GM12878 (cell line): ENCODE measurements around the gene PLXDC1. TPM values are rescaled to one million over a fixed set of nuclear protein-coding genes. Genes with fewer than 3 reads are reported as not detected.
A peak's percentile ranks its signal among the peaks of the same experiment; 100 is the strongest.

Experiments
- ATAC-seq: fragments of 200-7000 bp; cut with Tn5 transposase; 3 replicates; pipeline ENCODE4 v1.9.1; 2020; ENCODE audit warnings: mild to moderate bottlenecking, moderate library complexity
- BruUV-seq: library from RNA; stranded (reverse); fragments of 400-500 nt; replicated peaks from 2 replicates; lab custom pipeline; 2021; lab: Mats Ljungman, UMichigan
- CTCF ChIA-PET: fragments of 300-600 bp; sonication (Branson Sonifier 250); formaldehyde crosslinking; extraction: SDS; loops from one replicate; lab custom pipeline; 2021; ENCODE audit warnings: inconsistent platforms; lab: Yijun Ruan, JAX
- POLR2A ChIA-PET: fragments of 350-600 bp; formaldehyde crosslinking; extraction: SDS; loops from one replicate; lab custom pipeline; 2021; ENCODE audit warnings: inconsistent platforms; lab: Charles Lee
- RAD21 ChIA-PET: fragments of 300-600 bp; sonication (Branson Sonifier 250); formaldehyde crosslinking; loops from one replicate; lab custom pipeline; 2023; ENCODE audit warnings: antibody characterized with exemption; ENCODE audit not compliant: unreplicated experiment; lab: Charles Lee
- SMC1A ChIA-PET: fragments of 300-600 bp; sonication (Branson Sonifier 250); formaldehyde crosslinking; loops from one replicate; lab custom pipeline; 2023; ENCODE audit not compliant: unreplicated experiment, uncharacterized antibody; lab: Charles Lee
- DNase-seq: peaks from one replicate; pipeline ENCODE4 v3.0.0-alpha.2; 2011; ENCODE audit warnings: low read depth, low spot score
- FAIRE-seq: peaks from 3 replicates; lab custom pipeline; 2011; peaks lifted over from hg19 to GRCh38; lab: Jason Lieb, UNC
- H2AFZ ChIP-seq: 2 replicates; pipeline ENCODE4 v1.6.0; 2011; ENCODE audit warnings: low read depth, low read length, control low read depth; ENCODE audit not compliant: control insufficient read depth
- H3K27ac ChIP-seq: 2 replicates; pipeline ENCODE4 v1.5.1; 2011; ENCODE audit warnings: control low read depth; ENCODE audit not compliant: control insufficient read depth, insufficient read depth
- H3K27me3 ChIP-seq, 2 experiments: replicated peaks in 1 of 2; 2 replicates each; pipeline versions ENCODE4 v1.6.0 to v1.6.1; 2011; ENCODE audit warnings: low read length in 1 of 2; ENCODE audit not compliant: control insufficient read depth in 2 of 2, insufficient read depth in 2 of 2
- H3K36me3 ChIP-seq, 2 experiments: 2 replicates each; pipeline ENCODE4 v1.5.1; 2011; ENCODE audit warnings: low read length in 1 of 2; ENCODE audit not compliant: control insufficient read depth in 2 of 2, insufficient read depth in 2 of 2
- H3K4me1 ChIP-seq: 2 replicates; pipeline ENCODE4 v1.6.1; 2011; ENCODE audit warnings: mild to moderate bottlenecking, low read length, moderate library complexity, mixed read lengths; ENCODE audit not compliant: control insufficient read depth, insufficient read depth
- H3K4me2 ChIP-seq: 2 replicates; pipeline ENCODE4 v1.6.0; 2011; ENCODE audit warnings: control low read depth; ENCODE audit not compliant: control insufficient read depth, insufficient read depth
- H3K4me3 ChIP-seq: fragments of 200-600 bp; sonication (generic); 2 replicates; pipeline ENCODE4 v1.5.1; 2016
- H3K79me2 ChIP-seq: 2 replicates; pipeline ENCODE4 v1.6.0; 2011; ENCODE audit warnings: low read length; ENCODE audit not compliant: control insufficient read depth, insufficient read depth
- H3K9ac ChIP-seq: 2 replicates; pipeline ENCODE4 v1.8.0; 2011; ENCODE audit warnings: low read length, control low read depth, mixed read lengths; ENCODE audit not compliant: control insufficient read depth, insufficient read depth
- H3K9me3 ChIP-seq: replicated peaks from 3 replicates; pipeline ENCODE4 v1.5.1; 2011; ENCODE audit warnings: mild to moderate bottlenecking, low read length; ENCODE audit not compliant: control insufficient read depth, insufficient read depth
- H4K20me1 ChIP-seq: 2 replicates; pipeline ENCODE4 v1.6.0; 2011; ENCODE audit not compliant: control insufficient read depth, insufficient read depth
- ATF3 ChIP-seq: IDR thresholded peaks from 2 replicates; pipeline ENCODE4 v1.6.1; 2011; ENCODE audit warnings: low read depth, mild to moderate bottlenecking, low read length, moderate library complexity, borderline replicate concordance; ENCODE audit errors: extremely low read depth
- BACH1 ChIP-seq: fragments of 450-650 bp; IDR thresholded peaks from 2 replicates; pipeline ENCODE4 v1.6.1; 2017; ENCODE audit warnings: mild to moderate bottlenecking, borderline replicate concordance
- ESRRA ChIP-seq: IDR thresholded peaks from 2 replicates; pipeline ENCODE4 v1.6.1; 2012; ENCODE audit warnings: mild to moderate bottlenecking, low read length, improper control_type of control experiment
- FOXM1 ChIP-seq: IDR thresholded peaks from 2 replicates; pipeline ENCODE4 v1.6.1; 2012; ENCODE audit warnings: low read depth, mild to moderate bottlenecking, inconsistent platforms, low read length, moderate library complexity
- IKZF1 ChIP-seq: fragments of 450-650 bp; conservative IDR thresholded peaks from 2 replicates; pipeline ENCODE4 v1.6.1; 2017; ENCODE audit warnings: antibody characterized with exemption, mild to moderate bottlenecking
- IRF4 ChIP-seq: IDR thresholded peaks from 2 replicates; pipeline ENCODE4 v1.6.1; 2011; ENCODE audit warnings: low read depth, low read length
- NBN ChIP-seq: fragments of 450-650 bp; IDR thresholded peaks from 2 replicates; pipeline ENCODE4 v1.6.1; 2016
- PBX3 ChIP-seq: IDR thresholded peaks from 2 replicates; pipeline ENCODE4 v1.6.1; 2011; ENCODE audit warnings: mild to moderate bottlenecking, low read depth, low read length, moderate library complexity; ENCODE audit not compliant: insufficient replicate concordance
- POU2F2 ChIP-seq: IDR thresholded peaks from 3 replicates; pipeline ENCODE4 v1.6.1; 2011; ENCODE audit warnings: low read depth, mild to moderate bottlenecking, low read length, borderline replicate concordance
- RB1 ChIP-seq: fragments of 450-650 bp; formaldehyde crosslinking; IDR thresholded peaks from 2 replicates; pipeline ENCODE4 v1.6.1; 2017; ENCODE audit warnings: mild to moderate bottlenecking, borderline replicate concordance
- STAT1 ChIP-seq: fragments of 450-650 bp; conservative IDR thresholded peaks from 2 replicates; pipeline ENCODE4 v1.6.1; 2014; ENCODE audit warnings: antibody characterized with exemption, mild to moderate bottlenecking
- SUZ12 ChIP-seq: fragments of 200-600 bp; sonication (generic); IDR thresholded peaks from one replicate; pipeline ENCODE4 v1.6.1; 2018; ENCODE audit warnings: antibody characterized with exemption, mild to moderate bottlenecking; ENCODE audit not compliant: unreplicated experiment
- YBX1 ChIP-seq: fragments of 450-650 bp; IDR thresholded peaks from 2 replicates; pipeline ENCODE4 v1.6.1; 2016; ENCODE audit warnings: antibody characterized with exemption
- ZBTB33 ChIP-seq: fragments of 450-650 bp; IDR thresholded peaks from 2 replicates; pipeline ENCODE4 v1.6.1; 2017; ENCODE audit warnings: mild to moderate bottlenecking
- ZNF24 ChIP-seq: fragments of 450-650 bp; IDR thresholded peaks from 2 replicates; pipeline ENCODE4 v1.6.1; 2017; ENCODE audit warnings: antibody characterized with exemption, mild to moderate bottlenecking
- ZNF274 ChIP-seq: IDR thresholded peaks from one replicate; pipeline ENCODE4 v1.8.0; 2011; ENCODE audit not compliant: insufficient read length, insufficient read depth
- WGBS: methylation state at CpG from one replicate; pipeline ENCODE4 v1.1.6; 2016; ENCODE audit warnings: low lambda C conversion rate; ENCODE audit not compliant: insufficient replicate concordance, insufficient coverage; ENCODE audit errors: missing lambda C conversion rate; 5-methylcytosine and 5-hydroxymethylcytosine counted together
- in situ Hi-C: fragments of 300-500 bp; cut with MboI; formaldehyde crosslinking; loops from 9 replicates; pipeline ENCODE4 v1.14.3; 2018; ENCODE audit warnings: mixed read lengths
- intact Hi-C: fragments of 100-400 bp; cut with micrococcal nuclease; formaldehyde crosslinking; loops from one replicate; pipeline ENCODE4 v1.14.2; 2022; ENCODE audit not compliant: unreplicated experiment
- polyA plus RNA-seq, 11 experiments: library from polyadenylated mRNA; depleted of rRNA in 4 of 11; unstranded in 6 of 11; stranded (reverse) in 5 of 11; fragments of >200 nt; fragmentation: Nextera tagmentation in 4 of 11; fragmentation: Illumina TruSeq in 1 of 11; extraction: Ambion mirVana in 4 of 11; extraction: Trizol in 1 of 11; gene quantifications; 1 replicate in 1 of 11; 2 replicates in 10 of 11; pipeline versions ENCODE4 v1.2.1 to v1.2.3, GENCODE V29; 2011 to 2016; ENCODE audit warnings: inconsistent platforms in 2 of 11, missing spikeins in 2 of 11, low read depth in 1 of 11
- total RNA-seq, 4 experiments: library from RNA; depleted of rRNA in 3 of 4; stranded (reverse); fragments of >200 nt in 3 of 4; fragmentation: Illumina TruSeq in 1 of 4; extraction: Trizol in 1 of 4; gene quantifications; 2 replicates each; pipeline versions ENCODE4 v1.2.1 to v1.2.3, GENCODE V29; 2013 to 2021
- TF ChIP-seq, protein P1 (sequence below): IDR thresholded peaks from 2 replicates; pipeline ENCODE4 v1.6.1; 2012; ENCODE audit warnings: low read length, inconsistent platforms

The PLXDC1 gene
- total and polyA plus RNA-seq, 10 of the 15 experiments (the other 5 are each of a cell fraction or from before 2014, with no cell fraction given) = 0.03 to 0.30 (median 0.22) TPM; not detected in 7

GRCh38 chr17:39164675-39165143, 13.3 kb upstream of the PLXDC1 start:
- FAIRE-seq = peak; percentile 81
- no peaks in the 10 kb centered on the region for H3K36me3 ChIP-seq
- no peaks in the 10 kb centered on the region for H3K79me2 ChIP-seq
- TF ChIP-seq IRF4 (0 out of 2 replicates have a peak, but pooled peaks have one; percentile 7), NBN (peak; percentile 68; the same call in 1 of the 2 replicates), BACH1 (no peak), ESRRA (no peak), SUZ12 (no peak), ZBTB33 (no peak), POU2F2 (peak; percentile 23; the same call in 1 of the 3 replicates), ZNF24 (no peak), YBX1 (no peak), STAT1 (no peak), FOXM1 (no peak), RB1 (peak; percentile 61; the same call in 1 of the 2 replicates), PBX3 (peak; percentile 98), ZNF274 (no peak), ATF3 (no peak), IKZF1 (peak; percentile 78; the same call in 1 of the 2 replicates)
- TF ChIP-seq, protein P1, sequence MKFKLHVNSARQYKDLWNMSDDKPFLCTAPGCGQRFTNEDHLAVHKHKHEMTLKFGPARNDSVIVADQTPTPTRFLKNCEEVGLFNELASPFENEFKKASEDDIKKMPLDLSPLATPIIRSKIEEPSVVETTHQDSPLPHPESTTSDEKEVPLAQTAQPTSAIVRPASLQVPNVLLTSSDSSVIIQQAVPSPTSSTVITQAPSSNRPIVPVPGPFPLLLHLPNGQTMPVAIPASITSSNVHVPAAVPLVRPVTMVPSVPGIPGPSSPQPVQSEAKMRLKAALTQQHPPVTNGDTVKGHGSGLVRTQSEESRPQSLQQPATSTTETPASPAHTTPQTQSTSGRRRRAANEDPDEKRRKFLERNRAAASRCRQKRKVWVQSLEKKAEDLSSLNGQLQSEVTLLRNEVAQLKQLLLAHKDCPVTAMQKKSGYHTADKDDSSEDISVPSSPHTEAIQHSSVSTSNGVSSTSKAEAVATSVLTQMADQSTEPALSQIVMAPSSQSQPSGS = no peak

More at GRCh38 chr17:39164675-39165143, 13.3 kb upstream of the PLXDC1 start:
- RAD21 ChIA-PET = interaction anchor here (0.7 to 4.0 kb wide), 15 partner anchors 8 to 182 kb away, joined by 3 to 40 read pairs (median 6); partner anchors contain the start of genes PLXDC1 and RPL19
- H3K4me2 ChIP-seq = peak overlapping the region; percentile 100
- in situ Hi-C loops = no loop called here
- CTCF ChIA-PET = interaction anchor here (0.6 to 5.0 kb wide), 54 partner anchors 10 to 607 kb away, joined by 3 to 128 read pairs (median 5); partner anchors contain the start of genes CACNB1, LASP1, PLXDC1 and RPL19
- H3K27me3 ChIP-seq = peaks cover 0 to 2% of the 10 kb centered on the region in 2 experiments; a peak in 2 of 4 replicates
- no peak overlapping the region for H3K27ac ChIP-seq
- H3K4me3 ChIP-seq = peak overlapping the region; percentile 71
- H2AFZ ChIP-seq = peak overlapping the region; percentile 99
- H3K9ac ChIP-seq = peak overlapping the region; percentile 70
- SMC1A ChIA-PET = interaction anchor here (0.7 to 7.6 kb wide), 14 partner anchors 9 to 293 kb away, joined by 3 to 47 read pairs (median 3); partner anchors contain the start of gene PLXDC1
- peak; percentile 98 for ATAC-seq
- no peaks in the 10 kb centered on the region for H3K9me3 ChIP-seq
- no TSS peak for BruUV-seq
- POLR2A ChIA-PET = interaction anchor here (0.5 to 1.3 kb wide), 7 partner anchors 9 to 312 kb away, joined by 3 to 10 read pairs (median 4); no protein-coding TSS in a partner anchor
- intact Hi-C loops = no loop called here
- DNase-seq = peak; percentile 53
- 9% methylated on average over 15 of the region's 15 CpGs for WGBS
- H4K20me1 ChIP-seq = no peaks in the 10 kb centered on the region
- H3K4me1 ChIP-seq = peaks cover 9% of the 10 kb centered on the region
